Fibroblast of villous mesenchyme (primary cell): ENCODE measurements around the gene KRT3. TPM values are rescaled to one million over a fixed set of nuclear protein-coding genes. Genes with fewer than 3 reads are reported as not detected.

Experiments used
- DNase-seq: peaks from one replicate; pipeline ENCODE4 v3.0.0-alpha.2; 2010; ENCODE audit warnings: low read depth
- H3K4me3 ChIP-seq: 2 replicates; pipeline ENCODE4 v1.5.1; 2011; ENCODE audit warnings: low read depth, mild to moderate bottlenecking, low read length
- total RNA-seq: library from RNA; depleted of rRNA; stranded (reverse); fragments of >200 nt; gene quantifications from 2 replicates; pipeline ENCODE4 v1.2.3, GENCODE V29; 2012
- TF ChIP-seq, protein P1 (sequence below): IDR thresholded peaks from 2 replicates; pipeline ENCODE4 v1.5.1; 2012; ENCODE audit warnings: low read depth, mild to moderate bottlenecking, low read length; ENCODE audit not compliant: insufficient read depth

Gene KRT3
- total RNA-seq, 1 donor, result not detected

GRCh38 chr12:52787324-52788191 lies 8.4 kb downstream of the KRT3 start:
- no peak overlapping the region for H3K4me3 ChIP-seq
- TF ChIP-seq, protein P1, sequence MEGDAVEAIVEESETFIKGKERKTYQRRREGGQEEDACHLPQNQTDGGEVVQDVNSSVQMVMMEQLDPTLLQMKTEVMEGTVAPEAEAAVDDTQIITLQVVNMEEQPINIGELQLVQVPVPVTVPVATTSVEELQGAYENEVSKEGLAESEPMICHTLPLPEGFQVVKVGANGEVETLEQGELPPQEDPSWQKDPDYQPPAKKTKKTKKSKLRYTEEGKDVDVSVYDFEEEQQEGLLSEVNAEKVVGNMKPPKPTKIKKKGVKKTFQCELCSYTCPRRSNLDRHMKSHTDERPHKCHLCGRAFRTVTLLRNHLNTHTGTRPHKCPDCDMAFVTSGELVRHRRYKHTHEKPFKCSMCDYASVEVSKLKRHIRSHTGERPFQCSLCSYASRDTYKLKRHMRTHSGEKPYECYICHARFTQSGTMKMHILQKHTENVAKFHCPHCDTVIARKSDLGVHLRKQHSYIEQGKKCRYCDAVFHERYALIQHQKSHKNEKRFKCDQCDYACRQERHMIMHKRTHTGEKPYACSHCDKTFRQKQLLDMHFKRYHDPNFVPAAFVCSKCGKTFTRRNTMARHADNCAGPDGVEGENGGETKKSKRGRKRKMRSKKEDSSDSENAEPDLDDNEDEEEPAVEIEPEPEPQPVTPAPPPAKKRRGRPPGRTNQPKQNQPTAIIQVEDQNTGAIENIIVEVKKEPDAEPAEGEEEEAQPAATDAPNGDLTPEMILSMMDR, result no peak
- DNase-seq, result peak; percentile 9

- no peak overlapping the region for H3K4me3 ChIP-seq
- TF ChIP-seq, protein P1, result no peak
- no peak for DNase-seq
These were observed 11.0 kb downstream of the KRT3 start for GRCh38 chr12:52784909-52785308.

DNA sequence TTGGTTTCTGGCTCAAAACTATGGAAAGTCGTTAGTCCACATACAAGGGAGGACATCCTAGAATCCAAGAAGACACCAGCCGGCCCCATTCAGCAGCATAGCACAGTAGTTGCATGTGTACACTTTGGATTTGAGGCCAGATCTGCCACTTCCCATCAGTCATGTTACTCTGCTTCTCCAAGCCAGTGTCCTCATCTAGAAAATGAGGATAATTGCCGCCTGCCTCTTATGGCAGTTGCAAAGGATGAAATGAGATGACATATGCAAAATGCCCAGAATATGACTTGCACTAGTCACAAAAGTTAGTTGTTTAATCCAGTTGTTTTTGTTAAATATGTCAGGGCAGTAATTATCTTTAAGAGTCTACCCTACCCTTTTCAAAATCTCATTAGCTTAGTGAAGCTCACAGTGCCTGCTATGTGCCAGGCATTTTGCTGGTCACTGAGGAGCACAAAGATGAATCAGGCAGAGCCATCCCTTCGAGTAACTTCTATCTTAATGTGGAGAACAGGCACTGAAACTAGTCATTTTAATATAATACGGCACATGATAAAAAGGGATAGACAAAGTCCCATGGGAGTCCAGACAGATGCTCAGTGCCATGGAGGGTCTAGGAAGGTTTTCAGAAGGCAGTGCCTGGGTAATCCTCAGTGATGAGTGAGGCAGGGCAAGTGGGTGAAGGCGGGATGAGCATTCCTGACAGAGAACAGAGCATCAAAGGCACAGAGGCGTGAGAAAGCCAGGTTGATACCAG lies 12.2 kb downstream of the KRT3 start:
- H3K4me3 ChIP-seq, result no peak overlapping the region
- TF ChIP-seq, protein P1, result no peak
- DNase-seq, result no peak

DNA sequence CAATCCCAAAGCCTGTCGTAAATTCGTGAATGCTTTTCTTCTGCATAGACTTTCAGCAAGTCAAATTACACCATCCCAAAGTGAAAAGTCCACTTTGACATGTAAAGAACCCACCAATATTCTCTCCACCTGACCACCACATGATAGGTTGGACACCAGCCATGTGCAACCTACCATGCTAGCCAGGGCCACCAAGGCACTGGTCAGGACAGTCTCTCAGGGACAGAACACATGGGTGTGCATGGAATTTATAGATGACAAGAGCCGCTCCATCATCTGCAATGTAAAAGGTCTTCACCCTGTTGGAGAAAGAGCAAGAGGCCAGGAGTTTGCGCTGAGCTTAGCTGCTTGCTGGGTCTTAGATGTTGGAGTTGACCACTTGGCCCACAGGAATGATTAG lies 13.4 kb downstream of the KRT3 start:
- DNase-seq, result no peak
- H3K4me3 ChIP-seq, result no peak overlapping the region
- TF ChIP-seq, protein P1, result no peak

- no peak for DNase-seq
- H3K4me3 ChIP-seq, result no peak overlapping the region
- TF ChIP-seq, protein P1, result no peak
These were observed 14.4 kb downstream of the KRT3 start for GRCh38 chr12:52781399-52782082.

DNA sequence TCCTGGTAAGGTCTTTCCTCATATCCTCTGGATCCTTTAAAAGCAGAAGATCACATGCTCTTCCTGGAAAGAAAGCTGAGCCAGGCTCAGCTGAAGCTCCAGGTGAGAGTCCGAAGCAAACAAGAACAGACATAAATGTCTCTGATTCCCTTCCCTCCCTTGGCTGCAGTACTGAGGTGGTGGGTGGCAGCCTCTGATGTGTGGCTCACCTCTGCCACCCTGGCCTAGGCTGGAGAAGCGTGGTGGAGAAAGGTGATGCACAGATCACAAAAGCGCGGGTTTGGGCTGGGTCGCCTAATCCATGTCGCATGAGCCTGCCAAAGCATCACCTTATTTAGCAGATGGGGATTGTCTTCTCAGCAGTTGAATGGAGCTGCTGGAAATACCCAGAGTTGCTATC lies 16.0 kb downstream of the KRT3 start:
- H3K4me3 ChIP-seq, result no peak overlapping the region
- DNase-seq, result no peak
- TF ChIP-seq, protein P1, result no peak
